Activated T-helper 1 cell treated with anti-CD3 and anti-CD28 coated beads, Interleukin-12 subunit alpha, Interleukin-12 subunit beta, Interleukin-2, Interleukin-4 antibody, amounts not matched to agents 30 ng/mL and 10 ng/mL and 1 ng/mL, durations not matched to agents 14 hours and 24 hours and 36 hours (primary cell): ENCODE results near the gene AFF3. TPM values are rescaled to one million over a fixed set of nuclear protein-coding genes. Genes with fewer than 3 reads are reported as not detected.
"Not testable (repeated sequence)": the region's sequence is repeated elsewhere in the genome, so short reads cannot be mapped to it uniquely, and the experiment has no call there.

Source experiments
- DNase-seq: peaks from one replicate; pipeline ENCODE4 v3.0.0; 2021; ENCODE audit warnings: low spot score
- H3K27ac Mint-ChIP-seq: one replicate; pipeline ENCODE4 v1.8.0; 2021; ENCODE audit warnings: mild to moderate bottlenecking, mixed read lengths
- H3K27me3 Mint-ChIP-seq: one replicate; pipeline ENCODE4 v1.8.0; 2022; ENCODE audit warnings: mild to moderate bottlenecking, moderate library complexity, mixed read lengths; ENCODE audit not compliant: insufficient read depth
- H3K36me3 Mint-ChIP-seq: one replicate; pipeline ENCODE4 v1.8.0; 2021; ENCODE audit warnings: low read depth, mixed read lengths
- H3K4me1 Mint-ChIP-seq: one replicate; pipeline ENCODE4 v1.8.0; 2021; ENCODE audit warnings: low read depth, mixed read lengths
- H3K4me3 Mint-ChIP-seq: one replicate; pipeline ENCODE4 v1.8.0; 2021; ENCODE audit warnings: mild to moderate bottlenecking, moderate library complexity, mixed read lengths
- H3K9me3 Mint-ChIP-seq: one replicate; pipeline ENCODE4 v1.8.0; 2021; ENCODE audit warnings: mixed read lengths
- intact Hi-C: fragments of 100-400 bp; cut with micrococcal nuclease; formaldehyde crosslinking; loops from one replicate; pipeline ENCODE4 v1.15.1; 2024
- total RNA-seq: library from RNA; stranded (reverse); gene quantifications from 2 replicates; pipeline ENCODE4 v1.2.3, GENCODE V29; 2022

AFF3 gene
- total RNA-seq, 1 donor from 2014 or later, result 2.4 TPM

GRCh38 chr2:99944019-99944418 lies 198.4 kb downstream of the AFF3 start:
- intact Hi-C loops, result no loop called here
- Mint-ChIP-seq H3K27me3 (peaks cover under 1% of the 10 kb centered on the region), H3K4me1 (no peaks in the 10 kb centered on the region), H3K4me3 (no peak overlapping the region), H3K27ac (no peak overlapping the region), H3K36me3 (no peaks in the 10 kb centered on the region), H3K9me3 (no peaks in the 10 kb centered on the region)
- DNase-seq, result no peak

- no peak overlapping the region for H3K27ac Mint-ChIP-seq
- H3K9me3 Mint-ChIP-seq, result no peaks in the 10 kb centered on the region
- no peak for DNase-seq
- no peaks in the 10 kb centered on the region for H3K36me3 Mint-ChIP-seq
- H3K27me3 Mint-ChIP-seq, result no peaks in the 10 kb centered on the region
- intact Hi-C loops, result no loop called here
- H3K4me1 Mint-ChIP-seq, result no peaks in the 10 kb centered on the region
- H3K4me3 Mint-ChIP-seq, result no peak overlapping the region
Observed at GRCh38 chr2:99942561-99943347, 199.6 kb downstream of the AFF3 start.

- DNase-seq, result no peak
- no peaks in the 10 kb centered on the region for H3K27me3 Mint-ChIP-seq
- no peak overlapping the region for H3K27ac Mint-ChIP-seq
Observed at GRCh38 chr2:99940963-99941362, 201.4 kb downstream of the AFF3 start.

GRCh38 chr2:99939135-99939534 lies 203.3 kb downstream of the AFF3 start:
- H3K9me3 Mint-ChIP-seq, result no peaks in the 10 kb centered on the region
- no peaks in the 10 kb centered on the region for H3K4me1 Mint-ChIP-seq
- no peak overlapping the region for H3K27ac Mint-ChIP-seq
- H3K36me3 Mint-ChIP-seq, result no peaks in the 10 kb centered on the region
- DNase-seq, result no peak
- intact Hi-C loops, result no loop called here
- no peak overlapping the region for H3K4me3 Mint-ChIP-seq
- no peaks in the 10 kb centered on the region for H3K27me3 Mint-ChIP-seq

More at GRCh38 chr2:99940963-99941362, 201.4 kb downstream of the AFF3 start:
- Mint-ChIP-seq H3K4me1 (no peaks in the 10 kb centered on the region), H3K36me3 (no peaks in the 10 kb centered on the region), H3K4me3 (no peak overlapping the region), H3K9me3 (no peaks in the 10 kb centered on the region)
- intact Hi-C loops, result no loop called here

GRCh38 chr2:99938250-99938649 lies 204.1 kb downstream of the AFF3 start:
- no peaks in the 10 kb centered on the region for H3K9me3 Mint-ChIP-seq
- H3K4me3 Mint-ChIP-seq, result no peak overlapping the region
- H3K4me1 Mint-ChIP-seq, result no peaks in the 10 kb centered on the region
- no peak for DNase-seq
- no peaks in the 10 kb centered on the region for H3K27me3 Mint-ChIP-seq
- intact Hi-C loops, result no loop called here
- H3K36me3 Mint-ChIP-seq, result no peaks in the 10 kb centered on the region
- H3K27ac Mint-ChIP-seq, result no peak overlapping the region

DNA sequence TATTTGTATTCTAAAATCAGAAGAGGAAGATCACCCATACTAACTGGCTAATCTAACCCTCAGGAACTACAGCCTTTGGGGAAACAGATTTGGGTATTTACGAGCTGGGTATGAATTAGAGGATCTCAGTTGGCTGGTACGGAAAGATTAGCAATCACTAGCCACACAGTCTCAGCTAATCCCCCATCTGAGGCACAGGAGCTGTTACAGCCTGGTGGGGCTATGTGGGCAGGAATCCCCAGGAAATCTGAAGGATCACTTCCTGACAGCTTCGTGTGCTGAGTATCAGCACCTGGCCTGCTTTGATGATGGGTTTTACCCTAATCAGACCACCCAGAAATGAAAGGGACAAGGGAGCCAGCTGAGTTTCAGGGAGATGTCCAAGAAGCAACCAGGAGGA lies 206.3 kb downstream of the AFF3 start:
- Mint-ChIP-seq H3K4me3 (no peak overlapping the region), H3K27ac (no peak overlapping the region), H3K27me3 (no peaks in the 10 kb centered on the region), H3K9me3 (no peaks in the 10 kb centered on the region), H3K36me3 (no peaks in the 10 kb centered on the region), H3K4me1 (no peaks in the 10 kb centered on the region)
- intact Hi-C loops, result no loop called here
- DNase-seq, result no peak

- Mint-ChIP-seq H3K9me3 (no peaks in the 10 kb centered on the region), H3K36me3 (no peaks in the 10 kb centered on the region)
Observed at GRCh38 chr2:99935662-99936061, 206.7 kb downstream of the AFF3 start.

GRCh38 chr2:99933894-99934650 lies 208.3 kb downstream of the AFF3 start:
- no peaks in the 10 kb centered on the region for H3K36me3 Mint-ChIP-seq
- intact Hi-C loops, result no loop called here
- no peaks in the 10 kb centered on the region for H3K9me3 Mint-ChIP-seq
- H3K4me1 Mint-ChIP-seq, result no peaks in the 10 kb centered on the region
- H3K27ac Mint-ChIP-seq, result no peak overlapping the region
- no peaks in the 10 kb centered on the region for H3K27me3 Mint-ChIP-seq
- no peak for DNase-seq
- no peak overlapping the region for H3K4me3 Mint-ChIP-seq

More at GRCh38 chr2:99935662-99936061, 206.7 kb downstream of the AFF3 start:
- Mint-ChIP-seq H3K27ac (no peak overlapping the region), H3K4me1 (no peaks in the 10 kb centered on the region), H3K4me3 (no peak overlapping the region), H3K27me3 (no peaks in the 10 kb centered on the region)
- no peak for DNase-seq
- intact Hi-C loops, result no loop called here

- H3K4me1 Mint-ChIP-seq, H3K36me3 Mint-ChIP-seq, H3K4me3 Mint-ChIP-seq, intact Hi-C loops, H3K27me3 Mint-ChIP-seq, H3K27ac Mint-ChIP-seq, DNase-seq, H3K9me3 Mint-ChIP-seq: not testable (repeated sequence)
Observed at GRCh38 chr2:99933491-99933890, 208.9 kb downstream of the AFF3 start.

DNA sequence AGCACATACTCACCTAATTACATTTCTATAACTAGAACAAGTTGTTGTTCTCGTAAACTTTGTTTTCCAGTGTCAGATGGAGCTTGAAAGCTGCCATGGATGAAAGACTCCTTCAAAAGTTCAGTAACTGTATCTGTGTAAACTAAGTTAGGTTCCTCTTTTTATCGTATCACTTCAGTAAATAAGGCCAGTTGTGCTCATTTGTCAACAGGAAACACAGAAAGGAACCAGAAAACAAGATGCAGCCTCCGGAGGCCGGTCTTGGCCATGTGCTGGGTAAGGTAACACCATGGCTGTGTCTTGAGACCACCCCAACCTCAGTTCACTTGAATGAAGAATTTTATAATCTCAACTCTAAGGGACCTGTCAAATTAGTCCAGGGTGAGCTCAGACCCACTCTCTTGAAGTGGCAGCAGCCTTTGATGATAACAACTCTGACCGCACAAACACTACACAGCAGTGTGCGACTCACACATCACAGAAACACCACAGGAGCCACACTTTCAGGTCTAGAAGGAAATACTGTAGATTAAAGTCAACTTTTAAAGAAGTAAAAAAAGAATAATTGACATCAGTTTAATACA lies 213.8 kb downstream of the AFF3 start:
- H3K4me3 Mint-ChIP-seq, result no peak overlapping the region
- H3K9me3 Mint-ChIP-seq, result no peaks in the 10 kb centered on the region
- no peak overlapping the region for H3K27ac Mint-ChIP-seq
- no peak for DNase-seq
- intact Hi-C loops, result no loop called here
- H3K4me1 Mint-ChIP-seq, result no peaks in the 10 kb centered on the region
- no peaks in the 10 kb centered on the region for H3K27me3 Mint-ChIP-seq
- H3K36me3 Mint-ChIP-seq, result no peaks in the 10 kb centered on the region

DNA sequence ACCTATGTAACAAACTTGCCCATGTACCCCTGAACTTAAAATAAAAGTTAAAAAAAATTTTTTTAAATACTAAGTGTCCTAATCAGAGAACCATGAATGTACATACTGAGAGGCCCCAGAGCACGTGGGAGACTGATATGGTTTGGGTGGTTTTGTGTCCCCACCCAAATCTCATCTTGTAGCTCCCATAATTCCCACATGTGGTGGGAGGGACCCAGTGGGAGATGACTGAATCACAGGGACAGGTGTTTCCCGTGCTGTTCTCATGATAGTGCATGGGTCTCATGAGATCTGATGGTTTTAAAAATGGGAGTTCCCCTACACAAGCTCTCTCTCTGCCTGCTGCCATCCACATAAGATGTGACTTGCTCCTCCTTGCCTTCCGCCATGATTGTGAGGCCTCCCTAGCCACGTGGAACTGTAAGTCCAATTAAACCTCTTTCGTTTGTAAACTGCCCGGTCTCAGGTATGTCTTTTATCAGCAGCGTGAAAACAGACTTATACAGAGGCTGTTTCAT lies 214.6 kb downstream of the AFF3 start:
- intact Hi-C loops, H3K36me3 Mint-ChIP-seq, H3K4me1 Mint-ChIP-seq, H3K9me3 Mint-ChIP-seq, H3K27me3 Mint-ChIP-seq, H3K27ac Mint-ChIP-seq, H3K4me3 Mint-ChIP-seq, DNase-seq: not testable (repeated sequence)

GRCh38 chr2:99926986-99927385 lies 215.4 kb downstream of the AFF3 start:
- intact Hi-C loops, result no loop called here
- Mint-ChIP-seq H3K4me3 (no peak overlapping the region), H3K27me3 (peaks cover 4% of the 10 kb centered on the region), H3K27ac (no peak overlapping the region), H3K9me3 (no peaks in the 10 kb centered on the region), H3K4me1 (no peaks in the 10 kb centered on the region), H3K36me3 (no peaks in the 10 kb centered on the region)
- no peak for DNase-seq

DNA sequence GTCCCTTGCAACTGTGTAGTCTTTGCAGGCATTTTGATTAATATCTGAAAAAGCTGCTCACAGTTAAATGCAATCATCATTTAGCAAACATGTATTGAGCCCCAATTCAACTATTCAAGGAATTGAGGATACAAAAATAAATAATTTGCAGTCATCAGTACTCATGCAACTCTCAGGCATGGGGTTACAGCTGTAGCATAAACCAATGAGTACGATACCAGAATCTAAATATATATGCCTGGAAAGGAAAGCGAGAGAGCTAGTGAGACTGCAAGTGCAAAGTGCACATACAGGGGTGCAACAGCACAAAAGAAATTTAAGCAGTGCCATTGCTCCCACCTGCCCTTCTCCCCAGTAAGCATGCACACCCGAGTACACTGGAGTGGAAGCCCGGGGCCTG lies 216.4 kb downstream of the AFF3 start:
- H3K9me3 Mint-ChIP-seq, result no peaks in the 10 kb centered on the region
- H3K4me1 Mint-ChIP-seq, result no peaks in the 10 kb centered on the region
- no peak for DNase-seq
- no peak overlapping the region for H3K4me3 Mint-ChIP-seq
- intact Hi-C loops, result no loop called here
- H3K27me3 Mint-ChIP-seq, result peaks cover 6% of the 10 kb centered on the region
- H3K36me3 Mint-ChIP-seq, result no peaks in the 10 kb centered on the region
- no peak overlapping the region for H3K27ac Mint-ChIP-seq
